CMK (cell line): ENCODE measurements around the gene FRMPD1.
"Not testable (repeated sequence)": the region's sequence is repeated elsewhere in the genome, so short reads cannot be mapped to it uniquely, and the experiment has no call there.

Experiments used
- DNase-seq: peaks from one replicate; pipeline ENCODE4 v3.0.0-alpha.2; 2010; ENCODE audit warnings: low read depth

FRMPD1 gene

GRCh38 chr9:37732952-37733351 lies 82.2 kb downstream of the FRMPD1 start:
- no peak for DNase-seq

- DNase-seq = no peak
These were observed 88.5 kb downstream of the FRMPD1 start for GRCh38 chr9:37739222-37739621.

- no peak for DNase-seq
These were observed 89.4 kb downstream of the FRMPD1 start for GRCh38 chr9:37740128-37740527.

- DNase-seq = no peak
These were observed 90.0 kb downstream of the FRMPD1 start for GRCh38 chr9:37740631-37741328.

- no peak for DNase-seq
These were observed 95.2 kb downstream of the FRMPD1 start for GRCh38 chr9:37745970-37746369.

- no peak for DNase-seq
These were observed 95.9 kb downstream of the FRMPD1 start for GRCh38 chr9:37746448-37747270.

- DNase-seq = peak; percentile 29
These were observed 96.6 kb downstream of the FRMPD1 start for GRCh38 chr9:37747271-37747753.

- DNase-seq = no peak
These were observed 98.4 kb downstream of the FRMPD1 start for GRCh38 chr9:37749129-37749528.

- DNase-seq = no peak
These were observed 100.4 kb downstream of the FRMPD1 start for GRCh38 chr9:37751186-37751585.

- not testable (repeated sequence) for DNase-seq
These were observed 101.0 kb downstream of the FRMPD1 start for GRCh38 chr9:37751704-37752103.

- not testable (repeated sequence) for DNase-seq
These were observed 101.4 kb downstream of the FRMPD1 start for GRCh38 chr9:37752112-37752511.

GRCh38 chr9:37752642-37753488 lies 102.1 kb downstream of the FRMPD1 start:
- no peak for DNase-seq

- DNase-seq = peak; percentile 65
These were observed 102.9 kb downstream of the FRMPD1 start, which contains the start of gene TRMT10B for GRCh38 chr9:37753489-37754190. Gene TRMT10B (plus strand): TSS chr9:37753805. CDS start chr9:37761932, 8,127 bp downstream.

- no peak for DNase-seq
These were observed 108.0 kb downstream of the FRMPD1 start for GRCh38 chr9:37758747-37759146.

GRCh38 chr9:37760416-37761161 lies 109.8 kb downstream of the FRMPD1 start:
- DNase-seq = no peak

- DNase-seq = no peak
These were observed 110.8 kb downstream of the FRMPD1 start for GRCh38 chr9:37761511-37761910.

GRCh38 chr9:37765263-37765662 lies 114.5 kb downstream of the FRMPD1 start:
- not testable (repeated sequence) for DNase-seq

- DNase-seq = no peak
These were observed 118.6 kb downstream of the FRMPD1 start for GRCh38 chr9:37769306-37769705.

GRCh38 chr9:37769995-37770394 lies 119.2 kb downstream of the FRMPD1 start:
- no peak for DNase-seq

- no peak for DNase-seq
These were observed 124.6 kb downstream of the FRMPD1 start for GRCh38 chr9:37775216-37775919.
